Right lobe of liver (tissue), 5 donors: Measurements from ENCODE around the gene STRIT1. TPM values are rescaled to one million over a fixed set of nuclear protein-coding genes. Genes with fewer than 3 reads are reported as not detected.

Experiments
- total RNA-seq, 6 experiments: library from RNA; depleted of rRNA in 2 of 6; stranded (reverse); fragments of >200 nt in 2 of 6; fragmentation: NEBNext Ultra II Directional in 3 of 6; extraction: Animal tissue kit (Norgen Biotek cat#: 25700) in 3 of 6; gene quantifications; one replicate each; pipeline versions ENCODE4 v1.1.0 to v1.2.4, GENCODE V29; 2016 to 2023
- donor health status: DM: no; HTN: no; CAD: no.
- donor health status: DM: no; HTN: no; CAD: no.
- donor health status: DM: no; HTN: yes; CAD: no.
- donor health status: DM: no; HTN: yes; CAD: no.

Gene STRIT1
- total RNA-seq, 6 experiments from 2014 or later = 0.31 to 1.2 TPM; not detected in 4

Other genes starting within 250 kb of the STRIT1 start
- 10 to 100 TPM in 5 of 6 experiments, 1 to 10 TPM in 1; 9.9 to 79.1 (median 35.1) TPM for gene MME, start 213.4 kb downstream of the STRIT1 start, total RNA-seq